Upper lobe of left lung (tissue), 6 donors: ENCODE data around the gene SHROOM2. TPM values are rescaled to one million over a fixed set of nuclear protein-coding genes. Genes with fewer than 3 reads are reported as not detected.

Experiments used
- ATAC-seq, 2 donors: fragments of 200-7000 bp; cut with Tn5 transposase; one replicate each; pipeline ENCODE4 v1.9.1; 2022; ENCODE audit warnings: mild to moderate bottlenecking in 2 of 2, moderate library complexity in 2 of 2; ENCODE audit not compliant: low FRiP score in 2 of 2
- DNase-seq, 2 donors: peaks; one replicate each; pipeline ENCODE4 v3.0.0-alpha.2; 2019 to 2020
- H3K27ac ChIP-seq, 4 donors: fragments of 200-600 bp; sonication (generic); one replicate each; pipeline ENCODE4 v1.5.1; 2016 to 2019
- H3K27me3 ChIP-seq, 4 donors: fragments of 200-600 bp; sonication (generic); one replicate each; pipeline ENCODE4 v1.5.1; 2017 to 2019
- H3K36me3 ChIP-seq, 4 donors: fragments of 200-600 bp; sonication (generic); one replicate each; pipeline ENCODE4 v1.5.1; 2016 to 2019
- H3K4me1 ChIP-seq, 4 donors: fragments of 200-600 bp; sonication (generic); one replicate each; pipeline ENCODE4 v1.5.1; 2018 to 2019
- H3K4me3 ChIP-seq, 4 donors: fragments of 200-600 bp; sonication (generic); one replicate each; pipeline ENCODE4 v1.5.1; 2017 to 2019; ENCODE audit warnings: mild to moderate bottlenecking in 2 of 4, moderate library complexity in 1 of 4
- H3K9me3 ChIP-seq, 4 donors: fragments of 200-600 bp; sonication (generic); one replicate each; pipeline ENCODE4 v1.5.1; 2018 to 2019
- CTCF ChIP-seq, 6 experiments: fragments of 450-650 bp in 4 of 6; fragments of 200-600 bp in 2 of 6; sonication (generic) in 2 of 6; IDR thresholded peaks; one replicate each; pipeline ENCODE4 v1.5.1; 2016 to 2019; ENCODE audit warnings: antibody characterized with exemption in 6 of 6
- EP300 ChIP-seq, 4 donors: sonication (generic); formaldehyde crosslinking; IDR thresholded peaks; one replicate each; pipeline ENCODE4 v1.5.1; 2017; ENCODE audit warnings: antibody characterized with exemption in 4 of 4, control low read depth in 2 of 4
- POLR2A ChIP-seq, 4 donors: fragments of 450-650 bp; IDR thresholded peaks; one replicate each; pipeline ENCODE4 v1.5.1; 2016 to 2017; ENCODE audit warnings: antibody characterized with exemption in 4 of 4, mild to moderate bottlenecking in 2 of 4
- POLR2AphosphoS5 ChIP-seq, 2 donors: sonication (generic); formaldehyde crosslinking; IDR thresholded peaks; one replicate each; pipeline ENCODE4 v1.5.1; 2017; ENCODE audit warnings: antibody characterized with exemption in 2 of 2
- WGBS, 2 donors: methylation state at CpG; one replicate each; pipeline ENCODE4 v1.1.5; 2017 to 2018; 5-methylcytosine and 5-hydroxymethylcytosine counted together
- total RNA-seq, 6 donors: library from RNA; depleted of rRNA in 4 of 6; stranded (reverse); fragments of >200 nt in 4 of 6; gene quantifications; one replicate each; pipeline versions ENCODE4 v1.1.0 to v1.2.1, GENCODE V29; 2016 to 2021
- donor health status: DM: no; HTN: no; CAD: no; lungs with moderate emphysema.
- donor health status: DM: no; HTN: yes; CAD: no; lungs with severe emphysema.

Gene SHROOM2
- total RNA-seq, 6 donors from 2014 or later: 6.6 to 22.9 (median 11.5) TPM

- TF ChIP-seq CTCF (IDR thresholded peaks at IDR 0.05): no peak
- no peak for TF ChIP-seq EP300 (IDR thresholded peaks at IDR 0.05)
- no peak for TF ChIP-seq POLR2AphosphoS5 (IDR thresholded peaks at IDR 0.05)
- no peak for TF ChIP-seq POLR2A (IDR thresholded peaks at IDR 0.05)
- Histone ChIP-seq H3K4me3 (no peak overlapping the region), H3K36me3 (no peaks in the 10 kb centered on the region), H3K27ac (no peak overlapping the region), H3K9me3 (no peaks in the 10 kb centered on the region), H3K27me3 (no peaks in the 10 kb centered on the region), H3K4me1 (no peaks in the 10 kb centered on the region)
- ATAC-seq (no peak), DNase-seq (no peak)
- 33 to 50% methylated on average over 1 of the region's 1 CpG for WGBS, 2 donors
Measured at GRCh38 chrX:9770319-9770718, 15.9 kb upstream of the SHROOM2 start.

- 73 to 76% methylated on average over 6 of the region's 6 CpGs for WGBS, 2 donors
- no peak for TF ChIP-seq EP300 (IDR thresholded peaks at IDR 0.05)
- TF ChIP-seq POLR2AphosphoS5 (IDR thresholded peaks at IDR 0.05): no peak
- TF ChIP-seq POLR2A (IDR thresholded peaks at IDR 0.05): no peak
- TF ChIP-seq CTCF (IDR thresholded peaks at IDR 0.05): no peak
- ATAC-seq: no peak
Measured at GRCh38 chrX:9772943-9773342, 13.3 kb upstream of the SHROOM2 start.

GRCh38 chrX:9775930-9776329 is 10.3 kb upstream of the SHROOM2 start:
- TF ChIP-seq POLR2A (IDR thresholded peaks at IDR 0.05): no peak
- TF ChIP-seq POLR2AphosphoS5 (IDR thresholded peaks at IDR 0.05): no peak
- TF ChIP-seq CTCF (IDR thresholded peaks at IDR 0.05): no peak
- no peak for TF ChIP-seq EP300 (IDR thresholded peaks at IDR 0.05)
- H3K27me3 ChIP-seq: no peaks in the 10 kb centered on the region
- H3K4me3 ChIP-seq: no peak overlapping the region
- H3K27ac ChIP-seq: no peak overlapping the region
- ATAC-seq: no peak
- WGBS, 2 donors: 43 to 75% methylated on average over 1 to 8 of the region's 8 CpGs
- no peaks in the 10 kb centered on the region for H3K4me1 ChIP-seq
- no peak for DNase-seq
- H3K36me3 ChIP-seq: no peaks in the 10 kb centered on the region
- no peaks in the 10 kb centered on the region for H3K9me3 ChIP-seq

More at GRCh38 chrX:9772943-9773342, 13.3 kb upstream of the SHROOM2 start:
- Histone ChIP-seq H3K9me3 (no peaks in the 10 kb centered on the region), H3K4me3 (no peak overlapping the region), H3K27ac (no peak overlapping the region), H3K27me3 (no peaks in the 10 kb centered on the region), H3K4me1 (no peaks in the 10 kb centered on the region), H3K36me3 (no peaks in the 10 kb centered on the region)
- no peak for DNase-seq

- TF ChIP-seq POLR2AphosphoS5 (IDR thresholded peaks at IDR 0.05) (no peak), CTCF (IDR thresholded peaks at IDR 0.05) (no peak), EP300 (IDR thresholded peaks at IDR 0.05) (no peak), POLR2A (IDR thresholded peaks at IDR 0.05) (no peak)
- no peak overlapping the region for H3K27ac ChIP-seq
- DNase-seq (no peak), ATAC-seq (no peak)
- H3K4me3 ChIP-seq: no peak overlapping the region
- peaks cover 0 to 18% (median 0%) of the 10 kb centered on the region in 4 donors for H3K27me3 ChIP-seq
- no peaks in the 10 kb centered on the region for H3K9me3 ChIP-seq
- peaks cover 0 to 17% (median 0%) of the 10 kb centered on the region in 4 donors for H3K4me1 ChIP-seq
- H3K36me3 ChIP-seq: no peaks in the 10 kb centered on the region
- WGBS, 2 donors: 79 to 92% methylated on average over 7 of the region's 7 CpGs
Measured at GRCh38 chrX:9781941-9782340, 4.3 kb upstream of the SHROOM2 start.

GRCh38 chrX:9784332-9784731 is 1.9 kb upstream of the SHROOM2 start:
- ATAC-seq: no peak
- Histone ChIP-seq H3K4me1 (peaks cover 0 to 25% (median 0%) of the 10 kb centered on the region in 4 donors), H3K27me3 (peaks cover 0 to 20% (median 0%) of the 10 kb centered on the region in 4 donors), H3K36me3 (no peaks in the 10 kb centered on the region), H3K4me3 (no peak overlapping the region), H3K27ac (no peak overlapping the region), H3K9me3 (no peaks in the 10 kb centered on the region)
- no peak for DNase-seq
- TF ChIP-seq POLR2A (IDR thresholded peaks at IDR 0.05) (no peak), POLR2AphosphoS5 (IDR thresholded peaks at IDR 0.05) (no peak)
- WGBS, 2 donors: 87 to 100% methylated on average over 4 to 8 of the region's 8 CpGs
